ENCODE results near the gene CUZD1.

Gene CUZD1

GRCh38 chr10:122856902-122857301, 11.2 kb upstream of the CUZD1 start:
- no peak for TF ChIP-seq CTCF (conservative IDR thresholded peaks at IDR 0.05; ENCODE audit: low read depth, low read length)
- H3K4me2 ChIP-seq = no peak overlapping the region
- no peaks in the 10 kb centered on the region for H3K27me3 ChIP-seq (ENCODE audit: insufficient read depth, low read depth)
- H2AFZ ChIP-seq (ENCODE audit: low read depth) = no peak overlapping the region
- H3K36me3 ChIP-seq (ENCODE audit: insufficient read depth) = peaks cover 4% of the 10 kb centered on the region; the same call in 1 of the 2 replicates
- H3K79me2 ChIP-seq (ENCODE audit: insufficient read depth, low read depth) = peaks cover 19% of the 10 kb centered on the region; the same call in 1 of the 2 replicates
- H3K4me3 ChIP-seq (IDR thresholded peaks at IDR 0.05; ENCODE audit: insufficient read depth, low read depth, low read length) = no peak overlapping the region
- no peak overlapping the region for H3K27ac ChIP-seq
- peaks cover 30% of the 10 kb centered on the region for H3K4me1 ChIP-seq (ENCODE audit: low read depth, poor library complexity, severe bottlenecking)
- no peak overlapping the region for H3K9ac ChIP-seq
- no peaks in the 10 kb centered on the region for H4K20me1 ChIP-seq (ENCODE audit: insufficient read depth)

GRCh38 chr10:122855745-122856144, 10.1 kb upstream of the CUZD1 start:
- Histone ChIP-seq H3K4me3 (IDR thresholded peaks at IDR 0.05; ENCODE audit: insufficient read depth, low read depth, low read length) (no peak overlapping the region), H3K36me3 (ENCODE audit: insufficient read depth) (peaks cover 4% of the 10 kb centered on the region; the same call in 1 of the 2 replicates), H3K9ac (no peak overlapping the region), H4K20me1 (ENCODE audit: insufficient read depth) (no peaks in the 10 kb centered on the region), H3K27me3 (ENCODE audit: insufficient read depth, low read depth) (no peaks in the 10 kb centered on the region), H3K79me2 (ENCODE audit: insufficient read depth, low read depth) (peaks cover 17% of the 10 kb centered on the region; the same call in 1 of the 2 replicates), H3K4me2 (no peak overlapping the region; the same call in 1 of the 2 replicates), H3K27ac (no peak overlapping the region), H3K4me1 (ENCODE audit: low read depth, poor library complexity, severe bottlenecking) (peaks cover 30% of the 10 kb centered on the region), H2AFZ (ENCODE audit: low read depth) (no peak overlapping the region)
- TF ChIP-seq CTCF (conservative IDR thresholded peaks at IDR 0.05; ENCODE audit: low read depth, low read length) = no peak

- peaks cover 12% of the 10 kb centered on the region; the same call in 1 of the 2 replicates for H3K79me2 ChIP-seq (ENCODE audit: insufficient read depth, low read depth)
- H2AFZ ChIP-seq (ENCODE audit: low read depth) = no peak overlapping the region
- TF ChIP-seq CTCF (conservative IDR thresholded peaks at IDR 0.05; ENCODE audit: low read depth, low read length) = no peak
- peak overlapping the region; percentile 34 for H3K4me2 ChIP-seq
- H3K27ac ChIP-seq = no peak overlapping the region
- peaks cover 4% of the 10 kb centered on the region; the same call in 1 of the 2 replicates for H3K36me3 ChIP-seq (ENCODE audit: insufficient read depth)
- H3K4me1 ChIP-seq (ENCODE audit: low read depth, poor library complexity, severe bottlenecking) = peaks cover 30% of the 10 kb centered on the region
- H3K4me3 ChIP-seq (IDR thresholded peaks at IDR 0.05; ENCODE audit: insufficient read depth, low read depth, low read length) = no peak overlapping the region
- no peaks in the 10 kb centered on the region for H4K20me1 ChIP-seq (ENCODE audit: insufficient read depth)
- H3K27me3 ChIP-seq (ENCODE audit: insufficient read depth, low read depth) = no peaks in the 10 kb centered on the region
- H3K9ac ChIP-seq = no peak overlapping the region
Observed at GRCh38 chr10:122854648-122855047, 9.0 kb upstream of the CUZD1 start.

GRCh38 chr10:122853665-122854313, 8.1 kb upstream of the CUZD1 start:
- Histone ChIP-seq H3K4me1 (ENCODE audit: low read depth, poor library complexity, severe bottlenecking) (peaks cover 34% of the 10 kb centered on the region), H3K27ac (no peak overlapping the region; the same call in 1 of the 2 replicates), H3K4me2 (peak overlapping the region; percentile 34; the same call in 1 of the 2 replicates)

More at GRCh38 chr10:122853665-122854313, 8.1 kb upstream of the CUZD1 start:
- no peak for TF ChIP-seq CTCF (conservative IDR thresholded peaks at IDR 0.05; ENCODE audit: low read depth, low read length)
- no peak overlapping the region for H3K9ac ChIP-seq
- no peaks in the 10 kb centered on the region for H3K27me3 ChIP-seq (ENCODE audit: insufficient read depth, low read depth)
- H3K79me2 ChIP-seq (ENCODE audit: insufficient read depth, low read depth) = peaks cover 5% of the 10 kb centered on the region; the same call in 1 of the 2 replicates
- no peak overlapping the region for H3K4me3 ChIP-seq (IDR thresholded peaks at IDR 0.05; ENCODE audit: insufficient read depth, low read depth, low read length)
- no peak overlapping the region for H2AFZ ChIP-seq (ENCODE audit: low read depth)
- no peaks in the 10 kb centered on the region for H4K20me1 ChIP-seq (ENCODE audit: insufficient read depth)
- H3K36me3 ChIP-seq (ENCODE audit: insufficient read depth) = peaks cover 3% of the 10 kb centered on the region; the same call in 1 of the 2 replicates
